Endothelial cell of umbilical vein (primary cell): ENCODE measurements around the gene TECPR2.

Experiments used
- CTCF ChIP-seq, 2 donors: IDR thresholded peaks; 1 replicate in 1 of 2; 2 replicates in 1 of 2; pipeline ENCODE4 v1.5.1; 2011; ENCODE audit warnings: low read length in 2 of 2, mild to moderate bottlenecking in 2 of 2, moderate library complexity in 2 of 2, control low read depth in 1 of 2, inconsistent platforms in 1 of 2, low read depth in 1 of 2; ENCODE audit not compliant: insufficient read depth in 1 of 2; ENCODE audit errors: extremely low read depth in 1 of 2
- EZH2 ChIP-seq: IDR thresholded peaks from 2 replicates; pipeline ENCODE4 v1.6.1; 2012; ENCODE audit warnings: borderline replicate concordance, low read depth, mild to moderate bottlenecking, moderate library complexity, low read length, inconsistent platforms; ENCODE audit not compliant: severe bottlenecking
- GATA2 ChIP-seq: IDR thresholded peaks from 2 replicates; pipeline ENCODE4 v1.7.0; 2011; ENCODE audit warnings: low read depth, mild to moderate bottlenecking, moderate library complexity, mixed read lengths, low read length; ENCODE audit not compliant: insufficient read length, insufficient read depth
- JUN ChIP-seq: IDR thresholded peaks from 2 replicates; pipeline ENCODE4 v1.6.1; 2011; ENCODE audit warnings: borderline replicate concordance, low read depth; ENCODE audit not compliant: insufficient read length, insufficient read depth
- MAX ChIP-seq: IDR thresholded peaks from 2 replicates; pipeline ENCODE4 v1.6.1; 2011; ENCODE audit not compliant: insufficient read depth, insufficient read length
- MYC ChIP-seq: IDR thresholded peaks from one replicate; pipeline ENCODE4 v1.6.1; 2011; ENCODE audit warnings: mild to moderate bottlenecking, low read depth, low read length
- POLR2A ChIP-seq: IDR thresholded peaks from 2 replicates; pipeline ENCODE4 v1.6.1; 2012; ENCODE audit warnings: low read depth, mild to moderate bottlenecking, control low read depth, low read length
- POLR2AphosphoS5 ChIP-seq: IDR thresholded peaks from 2 replicates; pipeline ENCODE4 v1.6.1; 2012; ENCODE audit warnings: low read depth, mild to moderate bottlenecking, control low read depth, low read length, moderate library complexity; ENCODE audit not compliant: insufficient read depth

- no peak for TF ChIP-seq CTCF (IDR thresholded peaks at IDR 0.05; ENCODE audit: extremely low read depth in 1 of 2, insufficient read depth in 1 of 2, low read depth in 1 of 2, low read length in 2 of 2)
- no peak for TF ChIP-seq POLR2A
- TF ChIP-seq EZH2 = no peak
- TF ChIP-seq MAX = no peak
- TF ChIP-seq MYC = no peak
- TF ChIP-seq JUN = no peak
- TF ChIP-seq POLR2AphosphoS5 = no peak
- TF ChIP-seq GATA2 = no peak
Observed at GRCh38 chr14:102346645-102347044, 16.1 kb upstream of the TECPR2 start.
